NCI-H526 treated with DMSO at 0.1 percent for 48 hours (cell line): ENCODE results near the gene HMX2.
"Not testable (repeated sequence)": the region's sequence is repeated elsewhere in the genome, so short reads cannot be mapped to it uniquely, and the experiment has no call there.

Source experiments
- DNase-seq: peaks from one replicate; lab custom pipeline; 2025; lab: John Stamatoyannopoulos, UW

HMX2 gene

GRCh38 chr10:123150986-123151736, 3.2 kb downstream of the HMX2 start:
- DNase-seq: peak; percentile 81

DNA sequence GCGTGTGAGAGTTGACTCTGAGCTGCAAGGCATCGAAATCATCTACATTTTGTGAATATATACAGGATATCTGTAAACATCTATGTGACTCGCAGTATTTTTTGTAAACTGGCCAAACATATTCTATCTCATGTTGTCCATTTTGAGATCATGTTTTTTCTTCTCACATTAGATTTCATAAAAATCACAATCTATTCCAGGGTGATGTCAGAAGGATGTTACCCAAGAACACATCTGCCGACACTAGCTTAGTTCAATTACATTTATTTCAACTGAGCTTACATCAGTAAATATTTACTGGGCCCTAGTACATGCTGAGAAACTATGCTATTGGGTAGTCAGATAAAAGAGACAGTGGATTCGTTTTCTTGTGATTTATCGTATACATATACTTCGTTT, 3.8 kb downstream of the HMX2 start:
- no peak for DNase-seq

DNA sequence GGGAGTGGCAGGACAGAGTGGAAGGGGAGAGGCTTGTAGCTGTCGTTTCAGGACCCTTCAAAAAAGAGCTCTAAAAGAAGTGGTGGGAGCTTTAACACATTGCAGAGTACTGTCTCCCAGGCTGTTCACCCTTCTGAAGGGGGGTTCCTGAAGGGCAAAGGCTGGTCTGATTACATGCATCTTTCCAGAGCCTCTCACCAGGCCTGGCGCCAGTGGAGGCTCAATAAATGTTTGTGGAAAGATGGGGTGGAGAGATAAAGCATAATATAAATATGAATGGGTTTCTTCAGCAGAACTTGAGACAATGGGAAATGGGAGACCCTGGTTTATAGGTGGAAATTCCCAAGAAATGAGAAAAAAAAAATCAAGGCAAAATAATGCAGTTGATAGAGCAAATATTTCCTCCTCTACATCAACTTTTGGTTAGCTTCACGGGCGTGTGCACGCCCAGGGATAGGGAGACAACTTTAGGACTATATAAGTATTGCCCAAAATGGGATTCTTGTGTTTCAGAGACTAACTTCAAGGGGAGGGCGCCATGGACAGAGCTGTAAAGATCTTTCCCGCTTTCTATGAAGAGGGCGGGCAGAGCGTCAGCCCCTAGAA, 5.7 kb downstream of the HMX2 start:
- no peak for DNase-seq

DNA sequence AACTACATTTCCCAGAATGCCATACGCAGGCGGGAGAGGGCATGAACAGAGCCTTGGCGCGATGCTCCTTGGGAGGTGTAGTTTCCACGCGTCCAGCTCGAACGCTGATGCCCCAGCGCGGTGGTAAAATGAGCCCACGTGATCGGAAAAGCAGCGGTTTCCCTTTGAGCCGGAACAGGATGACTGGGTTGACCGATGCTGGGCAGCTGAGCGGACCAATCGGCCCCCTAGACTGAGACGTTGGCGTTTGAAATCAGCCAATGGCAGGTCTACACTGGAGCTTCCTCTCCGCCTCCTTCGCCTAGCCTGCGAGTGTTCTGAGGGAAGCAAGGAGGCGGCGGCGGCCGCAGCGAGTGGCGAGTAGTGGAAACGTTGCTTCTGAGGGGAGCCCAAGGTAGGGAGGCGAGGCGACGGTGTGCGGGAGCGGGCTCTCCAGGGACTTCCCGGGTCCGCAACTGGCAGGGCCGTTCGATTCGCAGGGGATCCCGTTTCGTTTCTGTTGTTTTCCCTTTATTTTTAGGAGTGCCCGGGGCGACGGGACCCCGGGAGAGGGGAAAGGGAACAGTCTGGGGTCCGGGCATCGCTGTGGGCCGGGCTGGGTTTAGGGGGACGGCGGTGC, 6.3 kb downstream of the HMX2 start, which contains the start of gene BUB3:
Gene BUB3 (plus strand): TSS at position 311 of the 619 bp plus-strand sequence. CDS start 516 bp downstream, outside the sequence.
- DNase-seq: peak; percentile 98

GRCh38 chr10:123154711-123155505, 7.0 kb downstream of the HMX2 start:
- no peak for DNase-seq

GRCh38 chr10:123156078-123156477, 8.1 kb downstream of the HMX2 start:
- no peak for DNase-seq

GRCh38 chr10:123157210-123157609, 9.3 kb downstream of the HMX2 start:
- DNase-seq: no peak

DNA sequence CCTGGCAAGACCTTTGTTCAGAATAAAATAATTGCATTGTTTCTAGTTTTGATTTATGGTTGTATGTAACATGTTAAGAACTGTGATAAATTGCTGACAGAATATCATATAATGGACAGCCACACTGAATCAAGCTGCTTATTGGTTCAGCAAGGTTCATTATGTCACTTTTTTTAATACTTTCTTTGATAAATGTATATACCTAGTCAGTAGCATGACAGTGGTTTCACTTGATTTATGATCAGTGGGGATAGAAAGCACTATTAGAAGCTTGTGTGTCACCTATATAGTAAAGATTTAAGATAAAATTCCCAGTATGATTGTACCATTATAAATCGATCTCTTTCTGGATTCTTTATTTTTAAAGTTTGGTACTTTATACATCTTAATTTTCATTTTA, 10.7 kb downstream of the HMX2 start:
- no peak for DNase-seq

DNA sequence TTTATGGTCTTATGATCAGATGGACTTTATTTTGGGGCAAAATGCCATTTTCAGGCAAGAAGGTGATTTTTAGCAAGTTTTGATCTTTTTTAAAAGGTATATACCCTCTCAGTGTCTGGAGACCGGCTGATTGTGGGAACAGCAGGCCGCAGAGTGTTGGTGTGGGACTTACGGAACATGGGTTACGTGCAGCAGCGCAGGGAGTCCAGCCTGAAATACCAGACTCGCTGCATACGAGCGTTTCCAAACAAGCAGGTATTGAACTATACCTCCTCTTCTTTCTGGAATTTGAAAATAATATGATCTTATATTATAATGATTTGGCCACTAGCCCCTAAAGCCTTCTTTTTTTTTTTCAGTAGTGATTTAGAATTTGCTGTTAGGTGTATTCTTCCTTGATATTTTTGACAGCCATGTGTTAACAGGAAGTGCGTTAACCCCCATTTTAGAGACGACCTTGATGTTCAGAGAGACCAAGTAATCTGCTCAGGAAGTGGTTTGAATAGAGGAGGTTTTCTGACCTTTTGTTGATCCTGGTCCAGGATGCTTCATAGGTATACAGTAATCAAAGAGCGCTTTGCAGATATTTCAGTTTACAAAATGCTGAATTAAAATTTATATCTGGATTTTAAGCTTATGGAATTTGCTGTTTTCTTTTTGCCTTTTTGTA, 12.5 kb downstream of the HMX2 start:
- no peak for DNase-seq

DNA sequence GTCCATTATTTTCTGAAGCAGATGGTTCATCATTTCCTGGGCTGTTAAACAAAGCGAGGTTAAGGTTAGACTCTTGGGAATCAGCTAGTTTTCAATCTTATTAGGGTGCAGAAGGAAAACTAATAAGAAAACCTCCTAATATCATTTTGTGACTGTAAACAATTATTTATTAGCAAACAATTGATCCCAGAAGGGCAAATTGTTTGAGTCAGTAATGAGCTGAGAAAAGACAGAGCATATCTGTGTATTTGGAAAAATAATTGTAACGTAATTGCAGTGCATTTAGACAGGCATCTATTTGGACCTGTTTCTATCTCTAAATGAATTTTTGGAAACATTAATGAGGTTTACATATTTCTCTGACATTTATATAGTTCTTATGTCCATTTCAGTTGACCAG, 16.4 kb downstream of the HMX2 start:
- no peak for DNase-seq

GRCh38 chr10:123165445-123166072, 17.6 kb downstream of the HMX2 start:
- DNase-seq: no peak

- DNase-seq: no peak
Measured at GRCh38 chr10:123166618-123167017, 18.7 kb downstream of the HMX2 start.

DNA sequence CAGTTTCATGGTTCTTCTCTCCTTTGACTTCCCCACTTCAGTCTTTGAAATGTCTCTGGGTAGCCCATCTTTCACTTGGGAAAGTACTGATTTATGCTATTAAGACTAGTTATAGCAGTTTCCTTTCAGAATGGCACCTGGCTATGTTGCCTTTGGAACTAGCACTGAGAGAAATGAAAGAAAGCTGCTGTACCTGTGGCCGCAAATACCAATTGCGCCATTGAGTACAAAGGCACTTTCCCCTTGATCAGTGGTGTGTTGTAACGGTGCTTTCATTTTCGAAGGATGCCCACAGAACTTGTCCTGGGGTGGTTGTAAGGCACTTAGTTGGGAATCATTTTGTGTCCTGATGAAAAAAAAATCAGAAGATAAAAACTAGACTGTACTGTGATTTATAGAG, 23.0 kb downstream of the HMX2 start:
- no peak for DNase-seq

- not testable (repeated sequence) for DNase-seq
Measured at GRCh38 chr10:123171616-123172015, 23.7 kb downstream of the HMX2 start.

DNA sequence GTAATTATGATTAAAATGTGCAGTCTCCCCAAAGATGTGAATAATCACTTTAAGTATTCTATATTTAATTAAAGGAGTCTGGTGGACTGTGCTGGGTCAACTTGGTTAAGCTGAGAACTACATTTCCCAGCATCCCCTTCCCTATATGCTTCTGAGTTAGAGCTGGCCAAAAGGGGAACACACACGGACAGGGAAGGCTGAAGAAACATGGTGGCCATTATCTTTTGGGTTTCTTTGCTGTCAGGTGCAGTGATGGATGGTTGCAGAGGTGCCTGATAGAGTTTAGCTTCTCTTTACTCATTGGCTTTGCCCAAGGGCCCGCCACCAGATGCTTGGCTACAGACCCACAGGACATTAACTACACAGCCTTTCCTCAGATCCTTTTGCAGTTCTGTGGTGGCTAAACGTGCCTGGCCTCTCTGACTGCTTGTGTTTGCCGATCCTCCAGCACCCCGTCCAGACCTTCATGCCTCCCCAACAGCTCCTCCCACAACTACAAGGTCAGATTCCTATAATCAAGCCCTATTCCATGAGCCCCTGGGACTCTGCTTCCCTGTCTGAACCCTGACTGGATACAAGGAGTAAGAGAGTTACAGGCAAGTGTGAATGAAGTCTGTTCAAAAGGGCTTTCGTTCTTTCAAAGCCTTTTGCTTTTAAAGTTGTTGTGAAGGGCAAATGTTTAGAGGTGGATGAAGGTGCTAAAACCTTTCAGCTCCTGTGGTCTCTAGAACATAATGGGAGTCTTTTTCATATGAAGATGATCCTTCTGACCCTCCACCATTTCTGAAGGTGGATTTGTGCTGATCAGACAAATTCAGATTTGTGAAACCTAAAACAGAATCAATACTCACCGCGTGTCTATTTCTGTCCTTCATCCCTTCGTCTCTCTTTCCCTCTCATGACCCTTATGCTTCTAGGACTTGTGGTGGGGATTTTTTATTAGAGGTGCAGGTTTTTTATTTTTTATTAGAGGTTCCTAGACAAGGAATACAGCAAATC, 27.8 kb downstream of the HMX2 start:
- DNase-seq: no peak

- not testable (repeated sequence) for DNase-seq
Measured at GRCh38 chr10:123178390-123178789, 30.5 kb downstream of the HMX2 start.

- DNase-seq: no peak
Measured at GRCh38 chr10:123180101-123181090, 32.5 kb downstream of the HMX2 start.

GRCh38 chr10:123183724-123184123, 35.8 kb downstream of the HMX2 start:
- DNase-seq: no peak

DNA sequence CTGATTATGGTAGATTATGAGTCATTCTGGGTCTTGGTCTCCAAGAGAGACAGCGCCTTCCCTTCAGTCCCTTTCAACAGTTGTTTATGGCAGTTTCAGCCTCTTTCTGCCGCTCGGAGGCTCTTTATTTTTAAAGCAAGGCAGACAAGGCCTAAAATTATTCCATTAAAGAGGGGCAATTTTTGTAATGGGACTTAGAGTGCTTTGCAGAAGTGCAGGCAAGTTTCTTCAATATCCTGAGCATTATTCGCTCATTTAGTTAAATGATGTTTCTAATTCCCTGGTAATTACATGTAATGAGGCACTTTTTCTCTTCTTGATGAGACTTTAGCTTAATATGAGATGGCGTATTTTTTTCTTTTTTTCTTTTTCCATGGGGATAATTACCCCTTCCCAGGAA, 39.8 kb downstream of the HMX2 start:
- DNase-seq: no peak
